HL-60 (cell line): Measurements from ENCODE around the gene CRMP1.

ENCODE experiments used
- DNase-seq, 2 experiments: peaks; one replicate each; pipeline ENCODE4 v3.0.0-alpha.2; 2010 to 2020; ENCODE audit warnings: low read depth in 1 of 2, low spot score in 1 of 2
- H3K27ac ChIP-seq: fragments of 250-450 bp; sonication (Bioruptor Pico); replicated peaks from 2 replicates; pipeline ENCODE4 v1.5.1; 2020; ENCODE audit warnings: mild to moderate bottlenecking, moderate library complexity
- H3K27me3 ChIP-seq: fragments of 250-450 bp; sonication (Bioruptor Pico); 2 replicates; pipeline ENCODE4 v1.5.1; 2021; ENCODE audit warnings: mild to moderate bottlenecking, moderate library complexity; ENCODE audit not compliant: insufficient read depth, poor library complexity, severe bottlenecking
- H3K4me3 ChIP-seq: replicated peaks from 2 replicates; pipeline ENCODE4 v1.5.1; 2011; ENCODE audit warnings: mild to moderate bottlenecking, control low read depth, low read length; ENCODE audit not compliant: insufficient read depth
- CTCF ChIP-seq: IDR thresholded peaks from one replicate; pipeline ENCODE4 v1.5.1; 2011; ENCODE audit warnings: low read length, control low read depth, inconsistent platforms; ENCODE audit not compliant: insufficient read depth
- GABPA ChIP-seq: IDR thresholded peaks from 2 replicates; pipeline ENCODE4 v1.6.1; 2012; ENCODE audit warnings: low read depth
- POLR2AphosphoS5 ChIP-seq: IDR thresholded peaks from 2 replicates; pipeline ENCODE4 v1.6.1; 2012; ENCODE audit warnings: low read depth
- REST ChIP-seq: IDR thresholded peaks from 2 replicates; pipeline ENCODE4 v1.6.1; 2012; ENCODE audit warnings: low read depth; ENCODE audit not compliant: insufficient replicate concordance
- SPI1 ChIP-seq: IDR thresholded peaks from 2 replicates; pipeline ENCODE4 v1.6.1; 2012; ENCODE audit warnings: low read depth, mild to moderate bottlenecking, borderline replicate concordance

CRMP1 gene

GRCh38 chr4:5791654-5792053, 101.2 kb downstream of the CRMP1 start:
- no peak for TF ChIP-seq CTCF
- TF ChIP-seq SPI1, result no peak
- no peak for TF ChIP-seq GABPA
- no peak for TF ChIP-seq REST
- no peak for TF ChIP-seq POLR2AphosphoS5
- no peak overlapping the region for H3K4me3 ChIP-seq
- no peak overlapping the region for H3K27ac ChIP-seq
- DNase-seq, result no peak
- H3K27me3 ChIP-seq, result no peaks in the 10 kb centered on the region

- TF ChIP-seq CTCF (no peak), SPI1 (no peak), GABPA (no peak), REST (no peak), POLR2AphosphoS5 (no peak)
- DNase-seq, result no peak
These were observed 102.4 kb downstream of the CRMP1 start for GRCh38 chr4:5790546-5790857.

GRCh38 chr4:5789141-5789540, 103.7 kb downstream of the CRMP1 start:
- H3K4me3 ChIP-seq, result no peak overlapping the region
- H3K27ac ChIP-seq, result no peak overlapping the region
- no peak for DNase-seq
- H3K27me3 ChIP-seq, result no peaks in the 10 kb centered on the region
- no peak for TF ChIP-seq SPI1

More at GRCh38 chr4:5790546-5790857, 102.4 kb downstream of the CRMP1 start:
- H3K27ac ChIP-seq, result no peak overlapping the region
- H3K27me3 ChIP-seq, result no peaks in the 10 kb centered on the region
- no peak overlapping the region for H3K4me3 ChIP-seq

GRCh38 chr4:5788144-5788543, 104.7 kb downstream of the CRMP1 start:
- TF ChIP-seq SPI1 (no peak), POLR2AphosphoS5 (no peak), CTCF (no peak), GABPA (no peak), REST (no peak)
- DNase-seq, result no peak
- Histone ChIP-seq H3K4me3 (no peak overlapping the region), H3K27ac (no peak overlapping the region), H3K27me3 (no peaks in the 10 kb centered on the region)
